K562 (cell line): ENCODE results near the gene CELSR1. TPM values are rescaled to one million over a fixed set of nuclear protein-coding genes. Genes with fewer than 3 reads are reported as not detected.

Experiments used
- ATAC-seq: fragments of 200-7000 bp; cut with Tn5 transposase; 3 replicates; pipeline ENCODE4 v1.9.1; 2020; ENCODE audit warnings: moderate library complexity
- Bru-seq: library from RNA; stranded (reverse); fragments of 400-500 nt; gene quantifications from one replicate; lab custom pipeline; 2021; lab: Mats Ljungman, UMichigan
- BruChase-seq, 2 experiments: library from RNA; stranded (reverse); fragments of 400-500 nt; gene quantifications; one replicate each; lab custom pipeline; 2021; lab: Mats Ljungman, UMichigan
- BruUV-seq: library from RNA; stranded (reverse); fragments of 400-500 nt; replicated peaks from 2 replicates; lab custom pipeline; 2021; lab: Mats Ljungman, UMichigan
- CTCF ChIA-PET: fragments of 300-600 bp; formaldehyde crosslinking; extraction: SDS; loops from one replicate; lab custom pipeline; 2021; ENCODE audit warnings: low intra/inter-chr PET ratio; lab: Yijun Ruan, JAX
- POLR2A ChIA-PET: fragments of 300-600, 350-650 bp; sonication (Branson Sonifier 250); formaldehyde crosslinking; extraction: SDS; loops from one replicate; lab custom pipeline; 2021; ENCODE audit warnings: antibody characterized with exemption, inconsistent platforms; lab: Yijun Ruan, JAX
- DNase-seq, 4 experiments: peaks; one replicate each; pipeline versions ENCODE4 v3.0.0 to v3.0.0-alpha.2; 2011 to 2018; ENCODE audit warnings: low spot score in 3 of 4, mixed read lengths in 3 of 4; ENCODE audit errors: extremely low read depth in 1 of 4
- FAIRE-seq: peaks from 2 replicates; lab custom pipeline; 2011; peaks lifted over from hg19 to GRCh38; lab: Jason Lieb, UNC
- H2AFZ ChIP-seq: 2 replicates; pipeline ENCODE4 v1.6.0; 2011; ENCODE audit warnings: low read depth, low read length, control low read depth, inconsistent platforms
- H3K27ac ChIP-seq: fragments of 200-600 bp; 3 replicates; pipeline ENCODE4 v1.8.0; 2011; ENCODE audit warnings: low read depth, mild to moderate bottlenecking, control low read depth, inconsistent platforms, low read length, moderate library complexity, mixed read lengths; ENCODE audit errors: extremely low read depth
- H3K27me3 ChIP-seq, 2 experiments: fragments of 300-600 bp in 1 of 2; 2 replicates in 1 of 2; 3 replicates in 1 of 2; pipeline versions ENCODE4 v1.6.0 to v1.8.0; 2011; ENCODE audit warnings: inconsistent platforms in 2 of 2, low read length in 2 of 2, mild to moderate bottlenecking in 1 of 2, mixed read lengths in 1 of 2, moderate library complexity in 1 of 2; ENCODE audit not compliant: control insufficient read depth in 2 of 2, insufficient read depth in 2 of 2
- H3K36me3 ChIP-seq: fragments of 300-600 bp; 3 replicates; pipeline ENCODE4 v1.8.0; 2011; ENCODE audit warnings: mild to moderate bottlenecking, low read length, inconsistent platforms; ENCODE audit not compliant: control insufficient read depth, insufficient read depth
- H3K4me1 ChIP-seq, 2 experiments: fragments of 200-600 bp in 1 of 2; replicated peaks in 1 of 2; 2 replicates in 1 of 2; 3 replicates in 1 of 2; pipeline versions ENCODE4 v1.5.1 to v1.8.0; 2011; ENCODE audit warnings: inconsistent platforms in 2 of 2, low read length in 2 of 2, mild to moderate bottlenecking in 1 of 2, mixed read lengths in 1 of 2, moderate library complexity in 1 of 2; ENCODE audit not compliant: control insufficient read depth in 2 of 2, insufficient read depth in 2 of 2
- H3K4me2 ChIP-seq: 2 replicates; pipeline ENCODE4 v1.6.1; 2011; ENCODE audit warnings: low read length, control low read depth, inconsistent platforms, mixed read lengths; ENCODE audit not compliant: insufficient read depth
- H3K4me3 ChIP-seq: fragments of 200-600 bp; sonication (generic), shearing (Covaris generic); 2 replicates; pipeline ENCODE4 v1.5.1; 2016; ENCODE audit warnings: control low read depth, inconsistent platforms
- H3K79me2 ChIP-seq: fragments of 200-600 bp; 3 replicates; pipeline ENCODE4 v1.8.0; 2011; ENCODE audit warnings: low read length, inconsistent platforms; ENCODE audit not compliant: control insufficient read depth, insufficient read depth
- H3K9ac ChIP-seq, 2 experiments: 2 replicates each; pipeline versions ENCODE4 v1.6.0 to v1.6.1; 2011; ENCODE audit warnings: low read depth in 2 of 2, low read length in 2 of 2, control low read depth in 1 of 2, inconsistent platforms in 1 of 2, mild to moderate bottlenecking in 1 of 2, mixed read lengths in 1 of 2; ENCODE audit not compliant: insufficient read depth in 1 of 2
- H3K9me1 ChIP-seq: one replicate; pipeline ENCODE4 v1.6.0; 2011; ENCODE audit warnings: inconsistent platforms, mild to moderate bottlenecking, low read length, moderate library complexity; ENCODE audit not compliant: control insufficient read depth, insufficient read depth
- H3K9me3 ChIP-seq: replicated peaks from 2 replicates; pipeline ENCODE4 v1.5.1; 2011; ENCODE audit warnings: low read depth, low read length, inconsistent platforms; ENCODE audit not compliant: control insufficient read depth, insufficient read depth
- H4K20me1 ChIP-seq: replicated peaks from 2 replicates; pipeline ENCODE4 v1.6.1; 2011; ENCODE audit warnings: low read length, inconsistent platforms, mixed read lengths; ENCODE audit not compliant: control insufficient read depth, insufficient read depth
- CCAR2 ChIP-seq: fragments of 200-400 bp; formaldehyde crosslinking; IDR thresholded peaks from 2 replicates; pipeline ENCODE4 v1.6.1; 2017; ENCODE audit warnings: mild to moderate bottlenecking, low read depth, low read length
- EZH2 ChIP-seq: IDR thresholded peaks from 2 replicates; pipeline ENCODE4 v1.6.1; 2012; ENCODE audit warnings: low read depth, mild to moderate bottlenecking, inconsistent platforms, low read length, borderline replicate concordance
- HLTF ChIP-seq: fragments of 450-650 bp; IDR thresholded peaks from 2 replicates; pipeline ENCODE4 v1.6.1; 2016
- KHSRP ChIP-seq: fragments of 450-650 bp; IDR thresholded peaks from 2 replicates; pipeline ENCODE4 v1.6.1; 2017
- NFIC ChIP-seq: fragments of 450-650 bp; IDR thresholded peaks from 2 replicates; pipeline ENCODE4 v1.6.1; 2017; ENCODE audit warnings: mild to moderate bottlenecking, inconsistent platforms
- NR1H2 ChIP-seq: sonication (generic); formaldehyde crosslinking; IDR thresholded peaks from 2 replicates; pipeline ENCODE4 v1.4.0; 2020; ENCODE audit warnings: mild to moderate bottlenecking, missing genetic modification reagents
- NR2F6 ChIP-seq: fragments of 450-650 bp; formaldehyde crosslinking; IDR thresholded peaks from 2 replicates; pipeline ENCODE4 v1.4.0; 2020; ENCODE audit warnings: mild to moderate bottlenecking
- ZFPM2 ChIP-seq: fragments of 250-450 bp; sonication (Bioruptor Pico); IDR thresholded peaks from 2 replicates; pipeline ENCODE4 v1.5.1; 2022; ENCODE audit warnings: mild to moderate bottlenecking
- WGBS: fragments of 100-300 bp; shearing (Covaris generic); methylation state at CpG from one replicate; pipeline ENCODE4 v1.1.6; 2016; ENCODE audit warnings: low coverage, mixed read lengths; ENCODE audit not compliant: insufficient coverage; ENCODE audit errors: missing lambda C conversion rate; 5-methylcytosine and 5-hydroxymethylcytosine counted together
- in situ Hi-C: fragments of 300-500 bp; cut with MboI; formaldehyde crosslinking; loops from 4 replicates; pipeline ENCODE4 v1.15.0; 2018; ENCODE audit warnings: inconsistent platforms, mixed read lengths
- intact Hi-C: fragments of 100-400 bp; cut with micrococcal nuclease; formaldehyde crosslinking; loops from 2 replicates; pipeline ENCODE4 v1.14.2; 2022
- long read RNA-seq, 3 experiments: library from polyadenylated mRNA in 2 of 3; library from RNA in 1 of 3; unstranded in 2 of 3; stranded (forward) in 1 of 3; transcript quantifications; one replicate each; pipeline ENCODE4 v2.0.0, GENCODE V29; 2019 to 2022
- polyA minus RNA-seq, 3 experiments: library from RNA; depleted of rRNA, polyadenylated mRNA; stranded (reverse); fragments of >200 nt; gene quantifications; 2 replicates each; pipeline ENCODE4 v1.2.3, GENCODE V29; 2011
- polyA plus RNA-seq, 8 experiments: library from polyadenylated mRNA; depleted of rRNA in 4 of 8; stranded (reverse) in 5 of 8; unstranded in 3 of 8; fragments of >200 nt; fragmentation: Nextera tagmentation in 2 of 8; fragmentation: Illumina TruSeq in 1 of 8; extraction: Ambion mirVana in 2 of 8; extraction: Trizol in 1 of 8; gene quantifications; 2 replicates each; pipeline versions ENCODE4 v1.2.1 to v1.2.3, GENCODE V29; 2011 to 2014; ENCODE audit warnings: inconsistent platforms in 1 of 8, missing spikeins in 1 of 8
- total RNA-seq, 7 experiments: library from RNA; depleted of rRNA in 6 of 7; stranded (reverse); fragments of >200 nt in 6 of 7; fragmentation: Illumina TruSeq in 2 of 7; extraction: Trizol in 2 of 7; gene quantifications; 2 replicates each; pipeline versions ENCODE4 v1.2.1 to v1.2.3, GENCODE V29; 2011 to 2021; ENCODE audit warnings: low replicate concordance in 1 of 7
- TF ChIP-seq, protein P1 (sequence below): sonication (generic); formaldehyde crosslinking; IDR thresholded peaks from 2 replicates; pipeline ENCODE4 v1.8.1; 2023; ENCODE audit warnings: missing genetic modification reagents, mild to moderate bottlenecking, borderline replicate concordance
- TF ChIP-seq, protein P2 (sequence below): sonication (generic); formaldehyde crosslinking; IDR thresholded peaks from 2 replicates; pipeline ENCODE4 v1.8.1; 2023; ENCODE audit warnings: mild to moderate bottlenecking, missing genetic modification reagents

Gene CELSR1
- total RNA-seq (2011; cell fraction: chromatin; rRNA removed; ENCODE audit: low replicate concordance): 0.14 and 0.19 TPM in 2 replicates
- 0.13 and 0.33 TPM in 2 replicates for total RNA-seq (2011; cell fraction: nucleolus; rRNA removed)
- total RNA-seq (2011; cell fraction: nucleoplasm; rRNA removed): not detected in 2 replicates
- total RNA-seq (2014; rRNA removed) (not detected in 2 replicates), total RNA-seq (2014; rRNA removed; fragmentation: Illumina TruSeq; extraction: Trizol) (not detected in 2 replicates), total RNA-seq (2015; rRNA removed; fragmentation: Illumina TruSeq; extraction: Trizol) (not detected in 2 replicates), total RNA-seq (2021) (0.04 and 0.09 TPM in 2 replicates), polyA plus RNA-seq (2011; rRNA removed) (not detected in 2 replicates), polyA plus RNA-seq (2014; fragmentation: Illumina TruSeq; extraction: Trizol) (not detected in 2 replicates), polyA plus RNA-seq (2014; fragmentation: Nextera tagmentation; extraction: Ambion mirVana) (under 1 TPM in 1 of 2 experiments, not detected in 1; under 0.01 TPM), polyA plus RNA-seq (2014; rRNA removed) (not detected in 2 replicates), polyA minus RNA-seq (2011; rRNA and poly(A)+ RNA removed) (not detected in 2 replicates), Bru-seq, nascent RNA (percentile 7 among the genes with signal in this experiment), BruChase-seq, experiment 1, labeled RNA remaining after a 2-hour chase (percentile 6 among the genes with signal in this experiment), BruChase-seq, experiment 2, labeled RNA remaining after a 6-hour chase (percentile 4 among the genes with signal in this experiment)
- 0.01 and 0.03 TPM in 2 replicates for polyA plus RNA-seq (2011; cell fraction: cytosol; rRNA removed)
- 0.01 TPM in 1 of 2 replicates, not detected in the other for polyA plus RNA-seq (2011; cell fraction: nucleus; rRNA removed)
- 0.01 TPM in 2 replicates for polyA plus RNA-seq (2012)
- not detected in 2 replicates for polyA minus RNA-seq (2011; cell fraction: cytosol; rRNA and poly(A)+ RNA removed)
- 0.13 TPM in 1 of 2 replicates, not detected in the other for polyA minus RNA-seq (2011; cell fraction: nucleus; rRNA and poly(A)+ RNA removed)
- long read RNA-seq, experiment 1: 0 reads
- long read RNA-seq, experiment 2: 0 reads
- long read RNA-seq, experiment 3: 0 reads

DNA sequence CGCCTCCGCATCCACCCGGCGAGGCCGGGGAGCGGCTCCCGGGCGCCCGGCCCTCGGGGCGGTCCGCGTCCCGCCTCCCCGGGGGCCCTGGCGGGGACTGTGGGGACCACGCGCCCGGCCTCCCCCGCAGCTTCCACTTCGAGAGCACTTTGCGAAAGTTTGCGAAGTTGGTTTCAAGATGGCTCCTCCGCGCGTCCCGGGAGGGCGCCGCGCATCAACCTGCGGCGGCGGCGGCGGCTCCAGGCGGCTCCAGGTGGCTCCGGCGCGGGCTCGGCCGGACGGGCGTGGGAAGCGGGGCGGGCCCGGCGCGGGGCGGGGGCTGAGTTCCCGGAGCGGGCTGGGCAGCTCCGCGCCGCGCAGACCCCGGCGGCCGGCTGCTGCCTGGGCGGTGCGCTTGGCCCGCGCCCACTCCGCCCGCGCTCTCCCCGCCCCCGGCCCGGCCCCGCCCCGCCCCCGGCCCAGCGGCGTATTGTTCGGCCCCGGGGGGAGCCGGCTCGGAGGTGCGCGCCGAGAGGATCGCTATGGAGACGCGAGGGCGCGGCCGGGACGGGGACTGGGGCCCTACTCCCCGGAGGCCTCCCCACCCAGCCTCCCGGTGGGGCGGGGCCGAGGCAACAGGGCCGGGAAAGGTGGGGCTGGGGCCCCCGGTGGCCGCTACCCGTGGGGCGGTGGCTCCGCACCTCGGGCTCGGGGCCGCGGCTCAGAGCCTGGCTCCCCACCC lies at the start of gene CELSR1:
CELSR1 (minus strand) TSS at position 396 of the 721 bp plus-strand sequence. CDS start 450 bp downstream, outside the sequence.
- no peak within 1 kb of the TSS for H3K4me3 ChIP-seq
- ATAC-seq: no peak
- H3K27me3 ChIP-seq: peaks cover 13 to 49% of the 10 kb centered on the region in 2 experiments
- peaks cover 0 to 20% of the 10 kb centered on the region in 2 experiments; a peak in 2 of 5 replicates for H3K4me1 ChIP-seq
- WGBS: 60% methylated on average over 3 of the region's 101 CpGs
- H2AFZ ChIP-seq: no peak within 1 kb of the TSS
- peak in 2 of 4 experiments; percentile 66 to 67 for DNase-seq
- no peaks in the 10 kb centered on the region for H3K36me3 ChIP-seq
- no peaks in the 10 kb centered on the region for H4K20me1 ChIP-seq
- no peaks in the 10 kb centered on the region for H3K79me2 ChIP-seq
- intact Hi-C loops: no loop called here
- POLR2A ChIA-PET: no interaction called here
- no peak for FAIRE-seq
- no peaks in the 10 kb centered on the region for H3K9me1 ChIP-seq
- no peak within 1 kb of the TSS for H3K4me2 ChIP-seq
- BruUV-seq: no TSS peak
- CTCF ChIA-PET: no interaction called here
- no peaks in the 10 kb centered on the region for H3K9me3 ChIP-seq
- H3K9ac ChIP-seq: no peak within 1 kb of the TSS
- in situ Hi-C loops: no loop called here
- no peak within 1 kb of the TSS for H3K27ac ChIP-seq
- TF ChIP-seq HLTF: no peak
- TF ChIP-seq NR2F6: no peak
- no peak for TF ChIP-seq KHSRP
- no peak for TF ChIP-seq EZH2
- TF ChIP-seq, protein P1, sequence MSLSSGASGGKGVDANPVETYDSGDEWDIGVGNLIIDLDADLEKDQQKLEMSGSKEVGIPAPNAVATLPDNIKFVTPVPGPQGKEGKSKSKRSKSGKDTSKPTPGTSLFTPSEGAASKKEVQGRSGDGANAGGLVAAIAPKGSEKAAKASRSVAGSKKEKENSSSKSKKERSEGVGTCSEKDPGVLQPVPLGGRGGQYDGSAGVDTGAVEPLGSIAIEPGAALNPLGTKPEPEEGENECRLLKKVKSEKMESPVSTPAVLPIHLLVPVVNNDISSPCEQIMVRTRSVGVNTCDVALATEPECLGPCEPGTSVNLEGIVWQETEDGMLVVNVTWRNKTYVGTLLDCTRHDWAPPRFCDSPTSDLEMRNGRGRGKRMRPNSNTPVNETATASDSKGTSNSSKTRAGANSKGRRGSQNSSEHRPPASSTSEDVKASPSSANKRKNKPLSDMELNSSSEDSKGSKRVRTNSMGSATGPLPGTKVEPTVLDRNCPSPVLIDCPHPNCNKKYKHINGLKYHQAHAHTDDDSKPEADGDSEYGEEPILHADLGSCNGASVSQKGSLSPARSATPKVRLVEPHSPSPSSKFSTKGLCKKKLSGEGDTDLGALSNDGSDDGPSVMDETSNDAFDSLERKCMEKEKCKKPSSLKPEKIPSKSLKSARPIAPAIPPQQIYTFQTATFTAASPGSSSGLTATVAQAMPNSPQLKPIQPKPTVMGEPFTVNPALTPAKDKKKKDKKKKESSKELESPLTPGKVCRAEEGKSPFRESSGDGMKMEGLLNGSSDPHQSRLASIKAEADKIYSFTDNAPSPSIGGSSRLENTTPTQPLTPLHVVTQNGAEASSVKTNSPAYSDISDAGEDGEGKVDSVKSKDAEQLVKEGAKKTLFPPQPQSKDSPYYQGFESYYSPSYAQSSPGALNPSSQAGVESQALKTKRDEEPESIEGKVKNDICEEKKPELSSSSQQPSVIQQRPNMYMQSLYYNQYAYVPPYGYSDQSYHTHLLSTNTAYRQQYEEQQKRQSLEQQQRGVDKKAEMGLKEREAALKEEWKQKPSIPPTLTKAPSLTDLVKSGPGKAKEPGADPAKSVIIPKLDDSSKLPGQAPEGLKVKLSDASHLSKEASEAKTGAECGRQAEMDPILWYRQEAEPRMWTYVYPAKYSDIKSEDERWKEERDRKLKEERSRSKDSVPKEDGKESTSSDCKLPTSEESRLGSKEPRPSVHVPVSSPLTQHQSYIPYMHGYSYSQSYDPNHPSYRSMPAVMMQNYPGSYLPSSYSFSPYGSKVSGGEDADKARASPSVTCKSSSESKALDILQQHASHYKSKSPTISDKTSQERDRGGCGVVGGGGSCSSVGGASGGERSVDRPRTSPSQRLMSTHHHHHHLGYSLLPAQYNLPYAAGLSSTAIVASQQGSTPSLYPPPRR (CRISPR knock-in tag): no peak
- TF ChIP-seq NR1H2 (CRISPR knock-in tag): no peak
- TF ChIP-seq CCAR2: no peak
- TF ChIP-seq, protein P2, sequence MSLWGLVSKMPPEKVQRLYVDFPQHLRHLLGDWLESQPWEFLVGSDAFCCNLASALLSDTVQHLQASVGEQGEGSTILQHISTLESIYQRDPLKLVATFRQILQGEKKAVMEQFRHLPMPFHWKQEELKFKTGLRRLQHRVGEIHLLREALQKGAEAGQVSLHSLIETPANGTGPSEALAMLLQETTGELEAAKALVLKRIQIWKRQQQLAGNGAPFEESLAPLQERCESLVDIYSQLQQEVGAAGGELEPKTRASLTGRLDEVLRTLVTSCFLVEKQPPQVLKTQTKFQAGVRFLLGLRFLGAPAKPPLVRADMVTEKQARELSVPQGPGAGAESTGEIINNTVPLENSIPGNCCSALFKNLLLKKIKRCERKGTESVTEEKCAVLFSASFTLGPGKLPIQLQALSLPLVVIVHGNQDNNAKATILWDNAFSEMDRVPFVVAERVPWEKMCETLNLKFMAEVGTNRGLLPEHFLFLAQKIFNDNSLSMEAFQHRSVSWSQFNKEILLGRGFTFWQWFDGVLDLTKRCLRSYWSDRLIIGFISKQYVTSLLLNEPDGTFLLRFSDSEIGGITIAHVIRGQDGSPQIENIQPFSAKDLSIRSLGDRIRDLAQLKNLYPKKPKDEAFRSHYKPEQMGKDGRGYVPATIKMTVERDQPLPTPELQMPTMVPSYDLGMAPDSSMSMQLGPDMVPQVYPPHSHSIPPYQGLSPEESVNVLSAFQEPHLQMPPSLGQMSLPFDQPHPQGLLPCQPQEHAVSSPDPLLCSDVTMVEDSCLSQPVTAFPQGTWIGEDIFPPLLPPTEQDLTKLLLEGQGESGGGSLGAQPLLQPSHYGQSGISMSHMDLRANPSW (CRISPR knock-in tag): no peak
- no peak for TF ChIP-seq NFIC
- no peak for TF ChIP-seq ZFPM2 (CRISPR knock-in tag)
